Measurements from ENCODE around the gene MEGF10.

GRCh38 chr5:127434588-127434987 lies 144.0 kb downstream of the MEGF10 start:
- TF ChIP-seq CTCF (IDR thresholded peaks at IDR 0.05; ENCODE audit: borderline replicate concordance, extremely low read depth, low read length, poor library complexity, severe bottlenecking) (no peak), EZH2 (IDR thresholded peaks at IDR 0.05; ENCODE audit: borderline replicate concordance, low read depth, low read length, severe bottlenecking) (no peak)
